Astrocyte of the spinal cord (primary cell): ENCODE measurements around the gene FGFBP3.
A peak's percentile ranks its signal among the peaks of the same experiment; 100 is the strongest.

ENCODE experiments used
- DNase-seq: peaks from one replicate; pipeline ENCODE4 v3.0.0; 2011; ENCODE audit warnings: low read depth, low spot score
- H3K4me3 ChIP-seq: 2 replicates; pipeline ENCODE4 v1.5.1; 2011; ENCODE audit warnings: low read depth, mild to moderate bottlenecking, low read length, moderate library complexity
- CTCF ChIP-seq: IDR thresholded peaks from 2 replicates; pipeline ENCODE4 v1.5.1; 2012; ENCODE audit warnings: low read depth, mild to moderate bottlenecking, low read length, inconsistent platforms
- in situ Hi-C: cut with HindIII; loops from 2 replicates; pipeline ENCODE4 v1.10.0; 2017; ENCODE audit warnings: low sequenced_read_pairs

Gene FGFBP3

GRCh38 chr10:91883549-91884444, 25.5 kb downstream of the FGFBP3 start:
- in situ Hi-C loops = no loop called here
- peak; percentile 51 for DNase-seq
- no peak overlapping the region for H3K4me3 ChIP-seq
- TF ChIP-seq CTCF = no peak

- TF ChIP-seq CTCF = no peak
- H3K4me3 ChIP-seq = no peak overlapping the region
Measured at GRCh38 chr10:91880310-91880709, 29.0 kb downstream of the FGFBP3 start.

GRCh38 chr10:91879515-91880170, 29.6 kb downstream of the FGFBP3 start:
- no peak for TF ChIP-seq CTCF
- H3K4me3 ChIP-seq = no peak overlapping the region
- in situ Hi-C loops = no loop called here
- DNase-seq = no peak

More at GRCh38 chr10:91880310-91880709, 29.0 kb downstream of the FGFBP3 start:
- in situ Hi-C loops = no loop called here
- no peak for DNase-seq

- H3K4me3 ChIP-seq = no peak overlapping the region
- TF ChIP-seq CTCF = no peak
- in situ Hi-C loops = no loop called here
- DNase-seq = no peak
Measured at GRCh38 chr10:91875779-91876178, 33.5 kb downstream of the FGFBP3 start.

- H3K4me3 ChIP-seq = no peak overlapping the region
- in situ Hi-C loops = no loop called here
- TF ChIP-seq CTCF = no peak
- DNase-seq = no peak
Measured at GRCh38 chr10:91875156-91875555, 34.1 kb downstream of the FGFBP3 start.

- DNase-seq = no peak
- no peak overlapping the region for H3K4me3 ChIP-seq
- in situ Hi-C loops = no loop called here
- no peak for TF ChIP-seq CTCF
Measured at GRCh38 chr10:91865562-91866081, 43.7 kb downstream of the FGFBP3 start.
